Globus pallidus (tissue), 1 donor: ENCODE data around the gene CCDC107.

Experiments
- DNase-seq: peaks from one replicate; pipeline ENCODE4 v3.0.0-alpha.2; 2015; ENCODE audit warnings: low spot score

Gene CCDC107

DNA sequence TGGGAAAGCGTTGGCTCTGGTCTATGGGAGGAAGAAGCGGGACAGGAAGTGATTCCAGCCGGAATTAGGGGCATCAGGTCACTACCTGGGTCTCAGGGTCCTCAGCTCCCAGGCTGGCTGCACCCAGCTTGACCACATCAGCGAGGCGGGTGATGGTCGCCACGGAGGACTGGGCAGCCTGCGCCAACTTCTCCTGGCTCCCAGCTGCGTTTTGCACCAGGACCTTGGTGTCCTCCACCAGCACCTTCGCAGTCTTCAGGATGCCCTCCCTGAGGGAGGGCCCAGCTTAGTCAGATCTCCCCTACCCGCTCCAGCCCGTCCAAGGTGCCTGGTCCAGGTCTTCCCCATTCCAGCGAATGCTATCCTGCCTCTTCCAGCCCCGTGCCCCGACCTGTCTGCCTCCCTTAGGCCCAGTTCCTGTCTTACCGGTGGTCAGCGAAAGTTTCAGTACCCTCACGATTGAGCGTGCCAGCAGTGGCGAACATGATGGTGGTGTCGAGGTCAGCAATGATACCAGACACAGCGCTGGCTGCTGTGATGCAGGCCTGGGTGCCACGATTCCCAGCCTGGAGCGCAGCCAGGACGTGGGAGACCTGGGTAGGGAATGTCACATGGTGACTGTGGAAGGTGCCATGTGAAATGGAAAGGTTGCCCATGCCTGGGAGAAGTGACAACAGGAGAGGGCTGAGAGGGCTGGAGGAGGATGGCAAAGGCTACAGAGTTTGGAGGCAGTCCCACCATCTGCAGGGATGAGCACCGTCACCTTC, 46.0 kb downstream of the CCDC107 start:
- DNase-seq, result no peak

DNA sequence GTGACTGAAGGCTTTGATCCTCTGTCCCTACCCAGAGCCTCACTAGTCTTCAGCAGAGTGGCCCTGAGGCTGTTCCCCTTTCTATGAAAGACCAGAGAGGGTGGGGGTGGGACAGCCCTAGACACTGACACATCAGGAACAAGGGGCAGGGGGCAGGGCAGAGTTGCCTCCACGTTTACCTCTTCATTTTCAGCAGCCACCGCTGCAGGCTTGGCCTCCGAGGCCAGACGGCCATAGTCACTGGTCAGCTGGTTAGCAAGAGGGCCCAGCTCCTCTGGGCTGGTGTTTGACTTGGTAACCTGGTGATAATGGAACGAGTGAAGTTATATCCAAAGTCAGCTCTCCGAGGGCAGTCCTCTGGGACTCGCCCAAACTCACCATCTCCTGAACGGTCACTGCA, 47.3 kb downstream of the CCDC107 start:
- DNase-seq, result no peak

DNA sequence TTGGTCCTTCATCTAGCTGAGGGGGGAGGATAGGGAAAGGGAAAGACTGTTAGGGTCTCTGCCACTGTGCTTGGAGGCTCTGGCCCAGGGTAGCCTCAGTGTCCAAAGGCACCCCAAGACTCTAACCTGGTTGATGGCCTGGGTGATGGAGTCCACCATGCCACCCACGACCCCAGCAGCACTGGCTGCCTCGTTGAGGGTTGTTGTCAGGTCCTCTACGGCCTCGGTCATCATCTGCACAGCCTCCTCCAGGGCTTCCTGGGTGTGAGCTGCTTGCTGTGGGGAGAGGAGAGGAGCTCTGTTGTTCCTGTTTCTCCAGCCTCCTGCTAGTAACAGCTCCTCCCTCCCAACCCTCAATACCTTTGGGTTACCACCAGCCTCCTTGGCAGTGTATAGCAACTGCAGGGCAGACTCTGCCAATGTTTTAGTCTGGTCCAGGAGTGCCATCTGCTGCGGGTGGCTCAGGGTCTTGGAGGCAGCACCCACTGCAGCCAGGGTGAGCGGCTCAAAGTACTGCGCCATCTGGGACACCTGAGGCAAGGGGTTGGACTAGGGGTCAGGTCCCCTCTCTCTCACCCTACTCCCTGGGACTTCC, 47.8 kb downstream of the CCDC107 start:
- no peak for DNase-seq

DNA sequence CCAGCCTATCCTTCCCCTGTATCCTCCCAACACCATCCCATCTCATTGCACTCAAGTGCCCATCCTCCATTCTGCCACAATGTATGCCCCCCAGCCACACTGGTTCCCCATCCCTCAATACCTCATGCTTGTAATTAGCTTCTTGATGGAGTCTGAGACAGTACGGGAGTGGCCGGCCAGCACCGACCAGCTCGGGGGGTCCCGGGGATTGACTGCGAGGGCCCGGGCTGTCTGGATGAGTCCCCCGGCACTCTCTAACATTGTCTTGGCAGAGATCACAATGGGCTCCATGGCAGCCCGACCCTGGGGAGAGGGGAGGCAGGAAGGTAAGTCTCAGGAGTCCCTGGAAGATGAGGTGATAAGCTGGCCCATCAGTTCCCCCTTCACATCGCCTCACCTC, 48.9 kb downstream of the CCDC107 start:
- DNase-seq, result no peak

DNA sequence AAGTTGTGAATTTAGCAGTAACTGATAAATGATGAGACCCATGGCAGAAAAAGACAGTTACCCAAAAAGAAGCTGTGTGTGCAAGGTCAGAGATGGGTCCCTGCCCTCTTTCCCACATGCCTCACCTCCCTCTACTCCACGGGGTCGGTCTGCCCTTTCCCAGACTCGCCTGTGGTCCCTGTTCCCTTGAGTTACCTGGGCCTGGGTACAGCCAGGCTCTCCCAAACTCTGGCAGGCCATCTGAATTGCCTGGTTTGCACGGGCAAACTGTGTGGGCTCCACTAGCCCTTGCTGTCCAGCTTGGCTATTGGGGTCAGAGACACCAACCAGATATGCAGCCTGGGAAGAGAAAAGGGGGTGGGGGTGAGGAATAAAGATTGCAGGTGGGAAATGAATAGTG, 50.1 kb downstream of the CCDC107 start:
- DNase-seq, result no peak

DNA sequence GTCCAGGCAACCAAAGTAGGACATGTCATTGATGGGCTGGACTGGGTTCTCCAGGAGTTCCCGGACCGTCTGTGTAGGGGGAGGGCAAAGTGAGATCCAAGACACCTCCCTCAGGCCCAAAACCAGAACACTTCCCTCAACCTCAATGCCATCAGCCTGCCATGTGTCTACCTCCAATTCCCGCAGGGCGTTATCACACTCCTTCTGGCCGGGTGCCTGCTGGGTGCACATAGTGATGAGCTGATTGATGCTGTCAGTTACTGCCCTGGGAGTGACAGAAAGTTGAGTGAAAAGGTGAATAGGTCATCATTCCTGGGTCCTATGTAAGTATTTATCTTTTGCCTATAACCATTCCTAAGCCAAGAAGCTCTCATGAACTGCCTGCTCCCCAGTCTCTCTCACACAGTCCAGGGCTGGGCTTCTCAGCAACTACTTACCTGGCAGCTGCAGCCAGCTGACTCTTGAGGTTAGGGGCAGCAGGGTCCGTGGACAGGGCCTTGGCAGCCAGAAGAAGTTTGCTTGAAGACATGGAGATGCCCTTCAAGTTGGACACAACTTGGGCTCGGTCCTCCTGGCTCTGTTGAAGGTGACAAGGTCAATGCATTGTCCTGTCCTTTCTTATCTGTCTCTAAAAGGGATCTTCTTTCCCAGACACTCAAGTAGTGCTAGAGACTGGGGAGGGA, 52.9 kb downstream of the CCDC107 start:
- no peak for DNase-seq
